Measurements from ENCODE around the gene CORO2A. TPM values are rescaled to one million over a fixed set of nuclear protein-coding genes. Genes with fewer than 3 reads are reported as not detected.
A peak's percentile ranks its signal among the peaks of the same experiment; 100 is the strongest.

The CORO2A gene
- total and polyA plus RNA-seq, 2 of the 8 experiments (the other 6 are each of a cell fraction or from before 2014, with no cell fraction given), result 13.7 to 27.9 TPM

GRCh38 chr9:98193336-98193944, 1.0 kb upstream of the CORO2A start:
- Histone ChIP-seq H3K4me1 (replicated peaks in 1 of 4; ENCODE audit: control insufficient read depth in 3 of 4, insufficient read depth in 4 of 4, low read length in 3 of 4) (peaks cover 0 to 16% (median 8%) of the 10 kb centered on the region in 4 experiments; a peak in 6 of 7 replicates), H3K56ac (replicated peaks; ENCODE audit: insufficient read length, low read depth, low read length) (no peak overlapping the region), H3K23me2 (ENCODE audit: low read depth, low read length) (peaks cover 13% of the 10 kb centered on the region), H3K14ac (ENCODE audit: insufficient read length) (no peak overlapping the region), H3K36me3 (ENCODE audit: control insufficient read depth in 2 of 4, insufficient read depth in 4 of 4, low read length in 3 of 4) (no peaks in the 10 kb centered on the region), H2BK20ac (ENCODE audit: low read length) (peak overlapping the region; percentile 28; the same call in 1 of the 2 replicates), H3K4ac (replicated peaks; ENCODE audit: insufficient read length, low read depth, low read length) (no peak overlapping the region), H3K4me2 (ENCODE audit: insufficient read depth in 1 of 2, low read depth in 2 of 2, low read length in 2 of 2) (peak overlapping the region; percentile 68 to 90), H3K27me3 (replicated peaks in 1 of 4; ENCODE audit: control insufficient read depth in 3 of 4, extremely low read depth in 1 of 4, insufficient read depth in 3 of 4, low read length in 3 of 4) (peaks cover 0 to 7% (median 3%) of the 10 kb centered on the region in 4 experiments; a peak in 2 of 7 replicates), H4K91ac (replicated peaks; ENCODE audit: insufficient read length, low read length) (no peak overlapping the region), H3K79me2 (ENCODE audit: control insufficient read depth in 1 of 2, insufficient read depth in 2 of 2, low read length in 2 of 2) (no peaks in the 10 kb centered on the region), H4K5ac (ENCODE audit: insufficient read length, low read depth, low read length) (no peak overlapping the region), H3K27ac (ENCODE audit: low read depth, low read length) (no peak overlapping the region), H2AK5ac (ENCODE audit: low read depth, low read length) (peak overlapping the region; percentile 7; the same call in 1 of the 2 replicates), H2BK12ac (ENCODE audit: low read depth, low read length) (no peak overlapping the region), H3K4me3 (ENCODE audit: extremely low read depth in 1 of 4, insufficient read depth in 2 of 4, low read depth in 3 of 4, low read length in 4 of 4) (peak overlapping the region; percentile 63 to 76 (median 74); a peak in 7 of 8 replicates), H4K8ac (ENCODE audit: extremely low read depth, insufficient read depth, low read length) (no peak overlapping the region), H4K20me1 (replicated peaks in 1 of 2; ENCODE audit: control insufficient read depth in 1 of 2, insufficient read depth in 2 of 2, low read length in 2 of 2) (peaks cover 2 to 3% of the 10 kb centered on the region in 2 experiments), H2BK15ac (ENCODE audit: low read length) (0 out of 2 replicates have a peak overlapping the region, but pooled peaks have one; percentile 83), H3K23ac (ENCODE audit: insufficient read length) (no peak overlapping the region), H3K18ac (ENCODE audit: extremely low read depth, low read length) (no peak overlapping the region), H3K9me3 (ENCODE audit: insufficient read depth in 2 of 2, low read depth in 1 of 2, low read length in 1 of 2) (no peaks in the 10 kb centered on the region), H2BK120ac (replicated peaks; ENCODE audit: low read depth, low read length) (no peak overlapping the region), H2BK5ac (ENCODE audit: low read depth, low read length) (no peak overlapping the region), H3K9ac (replicated peaks in 1 of 4; ENCODE audit: extremely low read depth in 1 of 4, low read depth in 3 of 4, low read length in 3 of 4) (no peak overlapping the region), H3K79me1 (ENCODE audit: low read depth, low read length) (peaks cover 2% of the 10 kb centered on the region; the same call in 1 of the 2 replicates), H2AFZ (ENCODE audit: low read length) (no peak overlapping the region)
- POLR2A ChIA-PET (ENCODE audit: partially characterized antibody), result interaction anchor here (0.9 to 2.0 kb wide), 5 partner anchors 20 to 137 kb away, joined by 3 to 5 read pairs (median 3); partner anchors contain the start of genes NANS and TBC1D2
- FAIRE-seq (no peak), DNase-seq (ENCODE audit: low read depth in 1 of 2, low spot score in 2 of 2) (no peak)
- WGBS, 2 experiments (ENCODE audit: extremely low coverage in 1 of 2, insufficient coverage in 1 of 2, insufficient read length in 1 of 2, insufficient replicate concordance in 2 of 2, low coverage in 1 of 2, low lambda C conversion rate in 2 of 2, missing lambda C conversion rate in 1 of 2), result 73% methylated on average over 8 of the region's 8 CpGs; no CpG with 5 or more reads in 1 of the 2 experiments
- CTCF ChIA-PET (ENCODE audit: partially characterized antibody), result interaction anchor here (0.6 to 3.1 kb wide), 33 partner anchors 11 to 581 kb away, joined by 3 to 23 read pairs (median 4); partner anchors contain the start of gene TBC1D2
- no peak for TF ChIP-seq SIX5 (IDR thresholded peaks at IDR 0.05; ENCODE audit: low read depth, low read length)
